H9 (cell line): Measurements from ENCODE around the gene IMMP2L. TPM values are rescaled to one million over a fixed set of nuclear protein-coding genes. Genes with fewer than 3 reads are reported as not detected.

ENCODE experiments used
- DNase-seq: peaks from one replicate; pipeline ENCODE4 v3.0.0-alpha.2; 2017
- H2AFZ ChIP-seq: one replicate; pipeline ENCODE4 v1.6.1; 2013; ENCODE audit warnings: mild to moderate bottlenecking, low read length, control low read depth, moderate library complexity
- H2AK5ac ChIP-seq: 2 replicates; pipeline ENCODE4 v1.6.1; 2013; ENCODE audit warnings: low read length, control low read depth, mixed read lengths; ENCODE audit not compliant: insufficient read length
- H2BK120ac ChIP-seq: one replicate; pipeline ENCODE4 v1.6.1; 2013; ENCODE audit warnings: low read depth, mild to moderate bottlenecking, low read length, control low read depth, inconsistent platforms; ENCODE audit not compliant: poor library complexity, severe bottlenecking
- H2BK12ac ChIP-seq: 2 replicates; pipeline ENCODE4 v1.6.1; 2013; ENCODE audit warnings: low read length, control low read depth, mixed read lengths, low read depth; ENCODE audit not compliant: insufficient read length
- H2BK15ac ChIP-seq: 2 replicates; pipeline ENCODE4 v1.6.1; 2013; ENCODE audit warnings: low read depth, low read length, control low read depth
- H2BK20ac ChIP-seq: one replicate; pipeline ENCODE4 v1.6.1; 2013; ENCODE audit warnings: low read depth, mild to moderate bottlenecking, low read length, control low read depth, inconsistent platforms; ENCODE audit not compliant: poor library complexity, severe bottlenecking
- H2BK5ac ChIP-seq: 2 replicates; pipeline ENCODE4 v1.6.1; 2013; ENCODE audit warnings: low read length, control low read depth, mixed read lengths; ENCODE audit not compliant: insufficient read length
- H3K14ac ChIP-seq: 2 replicates; pipeline ENCODE4 v1.6.1; 2013; ENCODE audit warnings: low read length, control low read depth; ENCODE audit not compliant: insufficient read depth
- H3K18ac ChIP-seq: 2 replicates; pipeline ENCODE4 v1.6.1; 2013; ENCODE audit warnings: low read depth, mild to moderate bottlenecking, mixed read lengths, low read length, control low read depth; ENCODE audit not compliant: insufficient read length
- H3K23ac ChIP-seq: 2 replicates; pipeline ENCODE4 v1.6.1; 2013; ENCODE audit warnings: low read length, control low read depth, mixed read lengths, low read depth; ENCODE audit not compliant: insufficient read length
- H3K23me2 ChIP-seq: 2 replicates; pipeline ENCODE4 v1.6.1; 2013; ENCODE audit warnings: low read depth, mild to moderate bottlenecking, mixed read lengths, low read length, control low read depth; ENCODE audit not compliant: insufficient read length, poor library complexity, severe bottlenecking
- H3K27ac ChIP-seq: 2 replicates; pipeline ENCODE4 v1.5.1; 2013; ENCODE audit warnings: low read length, control low read depth, mixed read lengths, low read depth; ENCODE audit not compliant: insufficient read length
- H3K27me3 ChIP-seq: 2 replicates; pipeline ENCODE4 v1.6.1; 2013; ENCODE audit warnings: low read length, control low read depth, inconsistent platforms; ENCODE audit not compliant: insufficient read depth
- H3K4ac ChIP-seq: 2 replicates; pipeline ENCODE4 v1.6.1; 2013; ENCODE audit warnings: low read depth, mild to moderate bottlenecking, control low read depth, inconsistent platforms, low read length, moderate library complexity
- H3K4me1 ChIP-seq: 2 replicates; pipeline ENCODE4 v1.6.1; 2013; ENCODE audit warnings: low read length, control low read depth, inconsistent platforms; ENCODE audit not compliant: insufficient read depth
- H3K4me2 ChIP-seq: 2 replicates; pipeline ENCODE4 v1.6.1; 2013; ENCODE audit warnings: low read length, control low read depth, mixed read lengths; ENCODE audit not compliant: insufficient read length, insufficient read depth
- H3K56ac ChIP-seq: 2 replicates; pipeline ENCODE4 v1.6.1; 2013; ENCODE audit warnings: low read depth, mild to moderate bottlenecking, mixed read lengths, low read length, control low read depth; ENCODE audit not compliant: insufficient read length
- H3K79me1 ChIP-seq: 2 replicates; pipeline ENCODE4 v1.6.1; 2013; ENCODE audit warnings: low read depth, mild to moderate bottlenecking, moderate library complexity, low read length, control low read depth, inconsistent platforms; ENCODE audit not compliant: insufficient read depth, poor library complexity, severe bottlenecking
- H3K79me2 ChIP-seq: 2 replicates; pipeline ENCODE4 v1.6.1; 2013; ENCODE audit warnings: low read length, control low read depth, inconsistent platforms; ENCODE audit not compliant: insufficient read depth
- H3K9ac ChIP-seq: 2 replicates; pipeline ENCODE4 v1.6.1; 2013; ENCODE audit warnings: low read length, control low read depth, mixed read lengths; ENCODE audit not compliant: insufficient read length; ENCODE audit errors: extremely low read depth
- H3K9me3 ChIP-seq: one replicate; pipeline ENCODE4 v1.6.1; 2013; ENCODE audit warnings: low read depth, low read length, inconsistent platforms; ENCODE audit not compliant: control insufficient read depth
- H3T11ph ChIP-seq: one replicate; pipeline ENCODE4 v1.6.1; 2013; ENCODE audit warnings: mild to moderate bottlenecking, low read length, control low read depth, inconsistent platforms
- H4K20me1 ChIP-seq: one replicate; pipeline ENCODE4 v1.6.1; 2013; ENCODE audit not compliant: control insufficient read depth, insufficient read length, insufficient read depth
- H4K5ac ChIP-seq: 2 replicates; pipeline ENCODE4 v1.6.1; 2013; ENCODE audit warnings: low read depth, mild to moderate bottlenecking, mixed read lengths, low read length, control low read depth; ENCODE audit not compliant: insufficient read length
- H4K8ac ChIP-seq: replicated peaks from 2 replicates; pipeline ENCODE4 v1.6.1; 2013; ENCODE audit warnings: low read length, control low read depth, mixed read lengths, low read depth; ENCODE audit not compliant: insufficient read length
- H4K91ac ChIP-seq: 2 replicates; pipeline ENCODE4 v1.6.1; 2013; ENCODE audit warnings: low read depth, mild to moderate bottlenecking, moderate library complexity, mixed read lengths, low read length, control low read depth; ENCODE audit not compliant: insufficient read length
- H3K27ac Mint-ChIP-seq, 3 experiments: 2 replicates in 2 of 3; 3 replicates in 1 of 3; pipeline ENCODE4 v1.8.0; 2020 to 2021; ENCODE audit warnings: mixed read lengths in 3 of 3, mild to moderate bottlenecking in 1 of 3, moderate library complexity in 1 of 3
- H3K27me3 Mint-ChIP-seq: 2 replicates; pipeline ENCODE4 v1.8.0; 2021; ENCODE audit warnings: low read depth, mild to moderate bottlenecking, moderate library complexity, mixed read lengths
- H3K36me3 Mint-ChIP-seq, 3 experiments: 2 replicates in 2 of 3; 3 replicates in 1 of 3; pipeline ENCODE4 v1.8.0; 2020 to 2021; ENCODE audit warnings: low read depth in 3 of 3, mixed read lengths in 3 of 3; ENCODE audit not compliant: insufficient read depth in 1 of 3
- H3K4me1 Mint-ChIP-seq, 2 experiments: 2 replicates each; pipeline ENCODE4 v1.8.0; 2020; ENCODE audit warnings: mixed read lengths in 2 of 2
- H3K4me3 Mint-ChIP-seq, 2 experiments: 2 replicates in 1 of 2; 3 replicates in 1 of 2; pipeline ENCODE4 v1.8.0; 2020 to 2021; ENCODE audit warnings: mild to moderate bottlenecking in 2 of 2, mixed read lengths in 2 of 2, moderate library complexity in 1 of 2
- H3K9me3 Mint-ChIP-seq, 2 experiments: 2 replicates in 1 of 2; 3 replicates in 1 of 2; pipeline ENCODE4 v1.8.0; 2020; ENCODE audit warnings: mild to moderate bottlenecking in 2 of 2, mixed read lengths in 2 of 2, moderate library complexity in 1 of 2
- total RNA-seq: library from RNA; stranded (reverse); gene quantifications from 2 replicates; pipeline ENCODE4 v1.2.1, GENCODE V29; 2021
- TF ChIP-seq, protein P1 (sequence below): fragments of 200-600 bp; sonication (generic); conservative IDR thresholded peaks from 3 replicates; pipeline ENCODE4 v1.8.0; 2021; ENCODE audit warnings: antibody characterized with exemption, mild to moderate bottlenecking

Gene IMMP2L
- total RNA-seq, 1 experiment from 2014 or later: 14.7 TPM

DNA sequence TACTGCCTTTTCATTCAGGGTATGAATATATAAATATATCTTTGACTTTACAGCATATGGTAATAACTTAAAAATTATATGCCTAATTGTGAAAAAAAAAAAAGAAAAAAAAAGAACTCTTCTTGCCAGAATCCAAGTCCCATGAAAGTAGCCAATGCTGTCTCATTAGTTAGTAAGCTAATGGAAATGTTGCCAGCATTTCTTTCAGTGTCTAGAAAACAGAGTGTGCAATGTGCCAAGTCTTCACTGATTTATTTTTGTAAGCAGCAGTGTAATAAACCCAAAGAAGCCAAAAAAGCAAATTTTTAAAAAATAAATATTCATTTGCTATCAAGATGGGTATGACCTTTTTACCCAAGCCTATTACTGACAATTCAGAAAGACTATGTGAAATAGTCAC lies 502.5 kb downstream of the IMMP2L start:
- TF ChIP-seq, protein P1, sequence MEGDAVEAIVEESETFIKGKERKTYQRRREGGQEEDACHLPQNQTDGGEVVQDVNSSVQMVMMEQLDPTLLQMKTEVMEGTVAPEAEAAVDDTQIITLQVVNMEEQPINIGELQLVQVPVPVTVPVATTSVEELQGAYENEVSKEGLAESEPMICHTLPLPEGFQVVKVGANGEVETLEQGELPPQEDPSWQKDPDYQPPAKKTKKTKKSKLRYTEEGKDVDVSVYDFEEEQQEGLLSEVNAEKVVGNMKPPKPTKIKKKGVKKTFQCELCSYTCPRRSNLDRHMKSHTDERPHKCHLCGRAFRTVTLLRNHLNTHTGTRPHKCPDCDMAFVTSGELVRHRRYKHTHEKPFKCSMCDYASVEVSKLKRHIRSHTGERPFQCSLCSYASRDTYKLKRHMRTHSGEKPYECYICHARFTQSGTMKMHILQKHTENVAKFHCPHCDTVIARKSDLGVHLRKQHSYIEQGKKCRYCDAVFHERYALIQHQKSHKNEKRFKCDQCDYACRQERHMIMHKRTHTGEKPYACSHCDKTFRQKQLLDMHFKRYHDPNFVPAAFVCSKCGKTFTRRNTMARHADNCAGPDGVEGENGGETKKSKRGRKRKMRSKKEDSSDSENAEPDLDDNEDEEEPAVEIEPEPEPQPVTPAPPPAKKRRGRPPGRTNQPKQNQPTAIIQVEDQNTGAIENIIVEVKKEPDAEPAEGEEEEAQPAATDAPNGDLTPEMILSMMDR: no peak
- peaks cover 15 to 34% (median 21%) of the 10 kb centered on the region in 3 experiments; a peak in 6 of 7 replicates for H3K36me3 Mint-ChIP-seq
- Histone ChIP-seq H3K79me2 (no peaks in the 10 kb centered on the region), H3K4ac (no peak overlapping the region), H4K5ac (no peak overlapping the region), H4K20me1 (no peaks in the 10 kb centered on the region), H3K56ac (no peak overlapping the region), H2AFZ (no peak overlapping the region), H2BK12ac (no peak overlapping the region), H3K79me1 (no peaks in the 10 kb centered on the region), H4K91ac (no peak overlapping the region), H3K9me3 (peaks cover 4% of the 10 kb centered on the region), H2BK20ac (no peak overlapping the region), H2BK5ac (no peak overlapping the region), H3K23me2 (no peaks in the 10 kb centered on the region), H2BK15ac (no peak overlapping the region), H2BK120ac (no peak overlapping the region), H3K4me2 (no peak overlapping the region), H3K4me1 (no peaks in the 10 kb centered on the region), H3K9ac (no peak overlapping the region), H3K23ac (no peak overlapping the region), H3K14ac (no peak overlapping the region), H3K18ac (no peak overlapping the region), H4K8ac (no peak overlapping the region), H2AK5ac (no peak overlapping the region), H3K27ac (no peak overlapping the region), H3T11ph (no peak overlapping the region), H3K27me3 (no peaks in the 10 kb centered on the region)
- no peak overlapping the region for H3K27ac Mint-ChIP-seq
- no peak for DNase-seq
- peaks cover 2% of the 10 kb centered on the region in 2 experiments; a peak in 2 of 4 replicates for H3K4me1 Mint-ChIP-seq
- peaks cover 28 to 34% of the 10 kb centered on the region in 2 experiments for H3K9me3 Mint-ChIP-seq
- no peaks in the 10 kb centered on the region for H3K27me3 Mint-ChIP-seq
- H3K4me3 Mint-ChIP-seq: no peak overlapping the region
